ENCODE data around the gene SERTAD3.
A peak's percentile ranks its signal among the peaks of the same experiment; 100 is the strongest.

SERTAD3 gene

GRCh38 chr19:40425450-40426287 is 18.5 kb downstream of the SERTAD3 start, which contains the start of gene SERTAD1:
Gene SERTAD1, minus strand, starts transcription at chr19:40425992. Its CDS starts 2,446 bp downstream, at chr19:40423546.
- DNase-seq (ENCODE audit: low read depth): peak; percentile 100

GRCh38 chr19:40424637-40425449 is 19.3 kb downstream of the SERTAD3 start:
- DNase-seq (ENCODE audit: low read depth): peak; percentile 45

GRCh38 chr19:40423938-40424337 is 20.2 kb downstream of the SERTAD3 start:
- no peak for DNase-seq (ENCODE audit: low read depth)

GRCh38 chr19:40422748-40423566 is 21.2 kb downstream of the SERTAD3 start:
- no peak for DNase-seq (ENCODE audit: low read depth)

- DNase-seq (ENCODE audit: low read depth): no peak
Measured at GRCh38 chr19:40421993-40422747, 22.0 kb downstream of the SERTAD3 start.

GRCh38 chr19:40420766-40421765 is 23.1 kb downstream of the SERTAD3 start:
- DNase-seq (ENCODE audit: low read depth): peak; percentile 97

GRCh38 chr19:40420451-40420765 is 23.7 kb downstream of the SERTAD3 start:
- DNase-seq (ENCODE audit: low read depth): no peak

- DNase-seq (ENCODE audit: low read depth): no peak
Measured at GRCh38 chr19:40419780-40420179, 24.4 kb downstream of the SERTAD3 start.

- no peak for DNase-seq (ENCODE audit: low read depth)
Measured at GRCh38 chr19:40419066-40419612, 25.0 kb downstream of the SERTAD3 start.

- DNase-seq (ENCODE audit: low read depth): no peak
Measured at GRCh38 chr19:40418040-40418439, 26.1 kb downstream of the SERTAD3 start.

- no peak for DNase-seq (ENCODE audit: low read depth)
Measured at GRCh38 chr19:40417643-40417981, 26.5 kb downstream of the SERTAD3 start.

GRCh38 chr19:40416918-40417642 is 27.1 kb downstream of the SERTAD3 start:
- no peak for DNase-seq (ENCODE audit: low read depth)

GRCh38 chr19:40415768-40416167 is 28.4 kb downstream of the SERTAD3 start:
- DNase-seq (ENCODE audit: low read depth): no peak

GRCh38 chr19:40414542-40415535 is 29.3 kb downstream of the SERTAD3 start:
- no peak for DNase-seq (ENCODE audit: low read depth)

GRCh38 chr19:40413291-40413845 is 30.8 kb downstream of the SERTAD3 start, which contains the start of gene PRX:
Gene PRX, minus strand, starts transcription at chr19:40413378. Its CDS starts 5,446 bp downstream, at chr19:40407932.
- no peak for DNase-seq (ENCODE audit: low read depth)

- no peak for DNase-seq (ENCODE audit: low read depth)
Measured at GRCh38 chr19:40412866-40413265, 31.3 kb downstream of the SERTAD3 start.

GRCh38 chr19:40411958-40412499 is 32.1 kb downstream of the SERTAD3 start:
- no peak for DNase-seq (ENCODE audit: low read depth)
